ENCODE data around the gene FOLR3. TPM values are rescaled to one million over a fixed set of nuclear protein-coding genes. Genes with fewer than 3 reads are reported as not detected.
A peak's percentile ranks its signal among the peaks of the same experiment; 100 is the strongest.

FOLR3 gene
- total RNA-seq, 1 experiment from 2014 or later, result not detected

- TF ChIP-seq MAX (IDR thresholded peaks at IDR 0.05) (no peak), ELF1 (IDR thresholded peaks at IDR 0.05; ENCODE audit: borderline replicate concordance, low read depth) (no peak), YY1 (IDR thresholded peaks at IDR 0.05; ENCODE audit: extremely low read depth, insufficient replicate concordance, low read depth, low read length) (no peak), ZFX (IDR thresholded peaks at IDR 0.05) (no peak), ZNF274 (IDR thresholded peaks at IDR 0.05; ENCODE audit: low read depth, low read length) (no peak)
Measured at GRCh38 chr11:72100462-72100861, 35.1 kb upstream of the FOLR3 start (continued).

GRCh38 chr11:72102162-72102561 is 33.4 kb upstream of the FOLR3 start:
- POLR2A ChIA-PET, result no interaction called here
- Histone ChIP-seq H3K4me1 (ENCODE audit: control insufficient read depth in 1 of 2, insufficient read depth in 2 of 2, low read length in 2 of 2) (peaks cover 11 to 18% of the 10 kb centered on the region in 2 experiments; a peak in 3 of 4 replicates), H4K20me1 (ENCODE audit: insufficient read depth) (no peaks in the 10 kb centered on the region), H3K9ac (ENCODE audit: low read length) (peak overlapping the region; percentile 95), H3K4me3 (replicated peaks in 1 of 2; ENCODE audit: low read depth in 1 of 2, low read length in 2 of 2) (peak overlapping the region; percentile 89 to 99), H3K27me3 (ENCODE audit: insufficient read depth, low read length) (no peaks in the 10 kb centered on the region), H3K79me2 (ENCODE audit: insufficient read depth, low read length) (peaks cover 36% of the 10 kb centered on the region), H3K27ac (ENCODE audit: low read depth, low read length) (peak overlapping the region; percentile 80), H3K36me3 (ENCODE audit: control insufficient read depth in 1 of 2, insufficient read depth in 2 of 2, low read length in 2 of 2) (peaks cover 11 to 18% of the 10 kb centered on the region in 2 experiments; a peak in 3 of 4 replicates), H3K9me2 (ENCODE audit: insufficient read depth) (no peaks in the 10 kb centered on the region), H2AFZ (ENCODE audit: low read depth, low read length, poor library complexity, severe bottlenecking) (no peak overlapping the region), H3K4me2 (ENCODE audit: low read length) (peak overlapping the region; percentile 90), H3K9me3 (ENCODE audit: control insufficient read depth in 1 of 2, insufficient read depth in 1 of 2, low read depth in 1 of 2, low read length in 2 of 2) (no peaks in the 10 kb centered on the region)
- no peak for DNase-seq (ENCODE audit: low read depth, low spot score)
- BruUV-seq (replicated peaks), result TSS peak; percentile 67
- no peak for ATAC-seq
- TF ChIP-seq CTCF (IDR thresholded peaks at IDR 0.05 in 2 of 3, conservative IDR thresholded peaks at IDR 0.05 in 1 of 3; ENCODE audit: borderline replicate concordance in 1 of 3, insufficient read depth in 1 of 3, low read depth in 2 of 3, low read length in 2 of 3) (no peak), RAD21 (IDR thresholded peaks at IDR 0.05; ENCODE audit: low read depth) (no peak), ZFX (IDR thresholded peaks at IDR 0.05) (no peak), MAX (IDR thresholded peaks at IDR 0.05) (no peak), YY1 (IDR thresholded peaks at IDR 0.05; ENCODE audit: extremely low read depth, insufficient replicate concordance, low read depth, low read length) (no peak)
- RAD21 ChIA-PET (ENCODE audit: low non-redundant PET in 1 of 2, low total read pairs in 2 of 2, uncharacterized antibody in 2 of 2, unreplicated experiment in 2 of 2), result interaction anchor here in 1 of 2 experiments (0.6 kb wide), 1 partner anchor 10 kb away, joined by 3 read pairs; the partner anchor contains the start of gene ANAPC15
- intact Hi-C loops (cut with micrococcal nuclease), result loop anchor here (5.0 kb wide), 1 partner anchor 120 kb away; the partner anchor contains the start of gene INPPL1
- CTCF ChIA-PET, result no interaction called here

All from HCT116 (cell line).